A673 (cell line): Measurements from ENCODE around the gene CFAP46.

ENCODE experiments used
- EZH2 ChIP-seq: fragments of 200-600 bp; sonication (generic); IDR thresholded peaks from 2 replicates; pipeline ENCODE4 v1.6.1; 2017; ENCODE audit warnings: borderline replicate concordance, low read depth, mild to moderate bottlenecking, mixed read lengths, antibody characterized with exemption, low read length; ENCODE audit not compliant: poor library complexity, severe bottlenecking
- TF ChIP-seq, protein P1 (sequence below): fragments of 300-800, 200-600 bp; sonication (generic); conservative IDR thresholded peaks from 2 replicates; pipeline ENCODE4 v1.5.1; 2017; ENCODE audit warnings: low read depth, mild to moderate bottlenecking, antibody characterized with exemption, low read length, moderate library complexity, mixed read lengths

DNA sequence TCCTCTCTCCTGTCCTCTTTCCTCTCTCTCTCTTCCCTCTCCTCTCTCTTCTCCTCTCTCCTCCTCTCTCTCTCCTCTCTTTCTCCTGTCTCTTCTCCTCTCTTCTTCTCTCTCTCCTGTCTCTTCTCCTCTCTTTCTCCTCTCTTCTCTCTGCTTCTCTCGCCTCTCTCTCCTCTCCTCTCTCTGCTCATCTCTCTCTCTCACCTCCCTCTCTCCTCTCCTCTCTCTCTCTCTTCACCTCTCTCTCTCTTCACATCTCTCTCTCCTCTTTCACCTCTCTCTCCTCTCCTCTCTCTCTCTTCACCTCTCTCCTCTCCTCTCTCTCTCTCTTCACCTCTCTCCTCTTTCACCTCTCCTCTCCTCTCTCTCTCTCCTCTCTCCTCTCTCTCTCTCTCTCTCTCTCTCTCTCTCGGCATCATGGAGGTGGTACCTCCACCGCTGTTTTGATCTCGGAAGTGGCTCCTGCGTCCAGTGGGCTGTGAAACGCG is 30.1 kb downstream of the CFAP46 start:
- TF ChIP-seq, protein P1, sequence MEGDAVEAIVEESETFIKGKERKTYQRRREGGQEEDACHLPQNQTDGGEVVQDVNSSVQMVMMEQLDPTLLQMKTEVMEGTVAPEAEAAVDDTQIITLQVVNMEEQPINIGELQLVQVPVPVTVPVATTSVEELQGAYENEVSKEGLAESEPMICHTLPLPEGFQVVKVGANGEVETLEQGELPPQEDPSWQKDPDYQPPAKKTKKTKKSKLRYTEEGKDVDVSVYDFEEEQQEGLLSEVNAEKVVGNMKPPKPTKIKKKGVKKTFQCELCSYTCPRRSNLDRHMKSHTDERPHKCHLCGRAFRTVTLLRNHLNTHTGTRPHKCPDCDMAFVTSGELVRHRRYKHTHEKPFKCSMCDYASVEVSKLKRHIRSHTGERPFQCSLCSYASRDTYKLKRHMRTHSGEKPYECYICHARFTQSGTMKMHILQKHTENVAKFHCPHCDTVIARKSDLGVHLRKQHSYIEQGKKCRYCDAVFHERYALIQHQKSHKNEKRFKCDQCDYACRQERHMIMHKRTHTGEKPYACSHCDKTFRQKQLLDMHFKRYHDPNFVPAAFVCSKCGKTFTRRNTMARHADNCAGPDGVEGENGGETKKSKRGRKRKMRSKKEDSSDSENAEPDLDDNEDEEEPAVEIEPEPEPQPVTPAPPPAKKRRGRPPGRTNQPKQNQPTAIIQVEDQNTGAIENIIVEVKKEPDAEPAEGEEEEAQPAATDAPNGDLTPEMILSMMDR = no peak
- no peak for TF ChIP-seq EZH2
